ENCODE results near the gene TECPR1.

TECPR1 gene

GRCh38 chr7:98284335-98285036 is 32.5 kb upstream of the TECPR1 start:
- no peak for DNase-seq

GRCh38 chr7:98283887-98284222 is 31.8 kb upstream of the TECPR1 start:
- DNase-seq = no peak

- no peak for DNase-seq
These were observed 31.3 kb upstream of the TECPR1 start for GRCh38 chr7:98283127-98283886.

GRCh38 chr7:98282703-98283102 is 30.7 kb upstream of the TECPR1 start:
- no peak for DNase-seq

GRCh38 chr7:98281757-98282606 is 29.9 kb upstream of the TECPR1 start:
- DNase-seq = no peak

- peak; percentile 95 for DNase-seq
These were observed 29.0 kb upstream of the TECPR1 start, which contains the start of gene BRI3 for GRCh38 chr7:98280791-98281756. BRI3 (plus strand) TSS chr7:98281686; CDS start chr7:98281796, 110 bp downstream.

- DNase-seq = no peak
These were observed 28.3 kb upstream of the TECPR1 start for GRCh38 chr7:98280296-98280695.

GRCh38 chr7:98278936-98279335 is 26.9 kb upstream of the TECPR1 start:
- no peak for DNase-seq

GRCh38 chr7:98278408-98278807 is 26.4 kb upstream of the TECPR1 start:
- no peak for DNase-seq

- no peak for DNase-seq
These were observed 24.3 kb upstream of the TECPR1 start for GRCh38 chr7:98276241-98276761.

- DNase-seq = no peak
These were observed 15.3 kb upstream of the TECPR1 start for GRCh38 chr7:98267303-98267702.

GRCh38 chr7:98266840-98267239 is 14.8 kb upstream of the TECPR1 start:
- DNase-seq = no peak

- DNase-seq = no peak
These were observed 13.8 kb upstream of the TECPR1 start for GRCh38 chr7:98265841-98266271.

GRCh38 chr7:98257701-98258100 is 5.7 kb upstream of the TECPR1 start:
- no peak for DNase-seq

- no peak for DNase-seq
These were observed 4.4 kb upstream of the TECPR1 start for GRCh38 chr7:98256431-98256830.

- DNase-seq = no peak
These were observed 3.0 kb upstream of the TECPR1 start for GRCh38 chr7:98254951-98255610.

GRCh38 chr7:98254516-98254915 is 2.5 kb upstream of the TECPR1 start:
- DNase-seq = no peak

GRCh38 chr7:98252425-98253054 is 508 bp upstream of the TECPR1 start:
- DNase-seq = no peak

GRCh38 chr7:98251231-98251600 is 816 bp downstream of the TECPR1 start:
- DNase-seq = no peak

- DNase-seq = peak; percentile 79
These were observed 1.2 kb downstream of the TECPR1 start for GRCh38 chr7:98250789-98251188.

GRCh38 chr7:98249106-98249505 is 2.9 kb downstream of the TECPR1 start:
- no peak for DNase-seq
